ENCODE data around the gene PGAP2. TPM values are rescaled to one million over a fixed set of nuclear protein-coding genes. Genes with fewer than 3 reads are reported as not detected.

Gene PGAP2
- total and polyA plus RNA-seq, 2 of the 4 experiments (the other 2 are of a cell fraction) = 10.6 to 31.3 TPM

DNA sequence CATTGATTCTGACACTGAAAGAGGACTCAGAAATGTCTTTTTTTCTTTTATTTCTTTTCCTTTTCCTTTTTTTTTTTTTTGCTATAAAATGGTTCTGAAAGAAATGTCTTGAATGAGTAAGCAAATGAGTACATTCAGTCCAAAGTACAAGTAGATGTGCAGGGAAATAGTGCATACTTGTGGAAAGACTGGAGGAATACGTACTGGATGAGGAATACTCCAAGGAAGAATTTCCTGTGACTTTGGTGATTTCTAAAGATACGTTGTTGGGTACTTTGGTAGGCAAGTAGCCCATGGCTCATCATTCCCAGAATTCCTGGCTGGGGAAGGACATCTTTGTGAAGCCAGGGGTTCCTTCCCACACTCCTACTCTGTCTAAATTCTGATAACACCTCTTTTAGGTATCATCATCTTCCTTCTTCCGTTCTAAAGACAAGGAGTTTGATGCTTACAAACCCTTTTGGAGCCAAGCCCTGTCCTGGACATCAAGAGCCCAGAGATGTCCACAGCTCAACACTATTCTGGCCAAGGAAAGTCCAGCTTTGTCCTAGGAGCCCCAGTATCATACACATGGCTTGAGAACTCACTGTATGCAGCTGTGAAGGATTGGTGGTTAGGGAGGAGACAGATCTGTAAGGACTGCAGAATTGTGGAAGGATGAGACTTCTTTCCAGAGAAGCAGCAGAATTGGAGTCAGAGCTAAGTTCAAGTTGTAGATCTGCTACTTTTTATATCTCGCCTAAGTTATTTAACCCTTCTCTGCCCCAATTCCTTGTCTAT, 6.2 kb upstream of the PGAP2 start:
- Histone ChIP-seq H2AK9ac (replicated peaks; ENCODE audit: low read depth, low read length, poor library complexity) (no peak overlapping the region), H3K9ac (ENCODE audit: low read depth, low read length) (no peak overlapping the region), H4K20me1 (ENCODE audit: insufficient read depth, low read length) (0 out of 2 replicates have a peak, but pooled peaks cover under 1% of the 10 kb centered on the region), H4K5ac (ENCODE audit: low read depth, low read length) (no peak overlapping the region), H3K36me3 (ENCODE audit: control insufficient read depth, insufficient read depth, low read length) (no peaks in the 10 kb centered on the region), H3K23ac (ENCODE audit: low read depth, low read length) (no peak overlapping the region), H3K9me1 (ENCODE audit: insufficient read depth, low read length) (peaks cover 4% of the 10 kb centered on the region; the same call in 1 of the 2 replicates), H3K27ac (ENCODE audit: insufficient read depth, low read length) (no peak overlapping the region), H2BK5ac (ENCODE audit: low read depth, low read length, poor library complexity, severe bottlenecking) (no peak overlapping the region), H3K27me3 (ENCODE audit: control insufficient read depth, insufficient read depth, low read length) (no peaks in the 10 kb centered on the region), H3K4ac (ENCODE audit: low read depth, low read length) (no peak overlapping the region), H3K4me1 (ENCODE audit: control insufficient read depth, insufficient read depth, low read length) (no peaks in the 10 kb centered on the region), H3K18ac (ENCODE audit: low read depth, low read length) (no peak overlapping the region), H3K79me1 (ENCODE audit: low read depth in 1 of 2, low read length in 2 of 2) (peaks cover 0 to 5% of the 10 kb centered on the region in 2 experiments; a peak in 1 of 4 replicates), H2AFZ (replicated peaks; ENCODE audit: low read length, poor library complexity) (peak overlapping the region; percentile 68), H2BK120ac (ENCODE audit: low read depth, low read length) (0 out of 2 replicates have a peak overlapping the region, but pooled peaks have one; percentile 34), H2BK20ac (ENCODE audit: low read depth, low read length) (no peak overlapping the region), H3K4me2 (ENCODE audit: low read depth, low read length) (no peak overlapping the region), H3K9me3 (ENCODE audit: control insufficient read depth, insufficient read depth, low read length) (no peaks in the 10 kb centered on the region), H3K56ac (ENCODE audit: extremely low read depth, insufficient read depth, low read length) (no peak overlapping the region), H2BK15ac (ENCODE audit: low read depth, low read length) (no peak overlapping the region), H2AK5ac (ENCODE audit: low read depth, low read length) (no peak overlapping the region), H4K8ac (ENCODE audit: low read depth in 2 of 2, low read length in 2 of 2) (peak overlapping the region in 1 of 2 experiments; percentile 48; a peak in 1 of 4 replicates), H4K91ac (ENCODE audit: insufficient read depth, low read depth, low read length) (no peak overlapping the region; the same call in 1 of the 2 replicates), H3K14ac (replicated peaks; ENCODE audit: low read depth, low read length) (peak overlapping the region; percentile 80; the same call in 1 of the 2 replicates), H3K4me3 (ENCODE audit: insufficient read depth, low read depth, low read length) (no peak overlapping the region)
- intact Hi-C loops (cut with micrococcal nuclease) = no loop called here
- ChIA-PET POLR2A (ENCODE audit: unreplicated experiment) (no interaction called here), CTCF (no interaction called here)
- dilution Hi-C loops (cut with HindIII; ENCODE audit: low sequenced_read_pairs, unreplicated experiment) = no loop called here
- ATAC-seq (ENCODE audit: low read depth) (no peak), DNase-seq (peak; percentile 58)
- in situ Hi-C loops (cut with MboI; ENCODE audit: low sequenced_read_pairs) = no loop called here
- BruUV-seq (replicated peaks) = no TSS peak
- 80% methylated on average over 1 of the region's 4 CpGs; no CpG with 5 or more reads in 1 of the 2 experiments for WGBS, 2 experiments (ENCODE audit: extremely low coverage in 2 of 2, insufficient read length in 1 of 2)
- TF ChIP-seq NFE2L2 (IDR thresholded peaks at IDR 0.05; ENCODE audit: low read depth, low read length) = no peak
- TF ChIP-seq, protein P1, sequence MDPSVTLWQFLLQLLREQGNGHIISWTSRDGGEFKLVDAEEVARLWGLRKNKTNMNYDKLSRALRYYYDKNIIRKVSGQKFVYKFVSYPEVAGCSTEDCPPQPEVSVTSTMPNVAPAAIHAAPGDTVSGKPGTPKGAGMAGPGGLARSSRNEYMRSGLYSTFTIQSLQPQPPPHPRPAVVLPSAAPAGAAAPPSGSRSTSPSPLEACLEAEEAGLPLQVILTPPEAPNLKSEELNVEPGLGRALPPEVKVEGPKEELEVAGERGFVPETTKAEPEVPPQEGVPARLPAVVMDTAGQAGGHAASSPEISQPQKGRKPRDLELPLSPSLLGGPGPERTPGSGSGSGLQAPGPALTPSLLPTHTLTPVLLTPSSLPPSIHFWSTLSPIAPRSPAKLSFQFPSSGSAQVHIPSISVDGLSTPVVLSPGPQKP (IDR thresholded peaks at IDR 0.05; ENCODE audit: borderline replicate concordance, low read depth, low read length) = no peak
- TF ChIP-seq FOS (IDR thresholded peaks at IDR 0.05; ENCODE audit: low read depth, low read length) = no peak
- no peak for TF ChIP-seq CEBPB (IDR thresholded peaks at IDR 0.05; ENCODE audit: low read depth, low read length)
- no peak for TF ChIP-seq POLR2A (IDR thresholded peaks at IDR 0.05; ENCODE audit: low read depth, low read length)
- TF ChIP-seq BHLHE40 (IDR thresholded peaks at IDR 0.05; ENCODE audit: low read depth, low read length) = no peak
- TF ChIP-seq USF2 (IDR thresholded peaks at IDR 0.05; ENCODE audit: low read depth, low read length) = no peak
- no peak for TF ChIP-seq CTCF (conservative IDR thresholded peaks at IDR 0.05; ENCODE audit: low read depth, low read length)
- TF ChIP-seq RCOR1 (IDR thresholded peaks at IDR 0.05; ENCODE audit: insufficient replicate concordance, low read length) = no peak
- TF ChIP-seq SMC3 (IDR thresholded peaks at IDR 0.05; ENCODE audit: low read depth, low read length) = no peak
- no peak for TF ChIP-seq MAFK (IDR thresholded peaks at IDR 0.05; ENCODE audit: low read depth, low read length)
- TF ChIP-seq RAD21 (IDR thresholded peaks at IDR 0.05; ENCODE audit: low read length) = no peak
- no peak for TF ChIP-seq MXI1 (IDR thresholded peaks at IDR 0.05; ENCODE audit: borderline replicate concordance, low read depth, low read length)
- TF ChIP-seq RFX5 (IDR thresholded peaks at IDR 0.05; ENCODE audit: low read depth, low read length) = no peak
- TF ChIP-seq CHD1 (IDR thresholded peaks at IDR 0.05; ENCODE audit: low read depth, low read length) = no peak
